HepG2 (cell line): ENCODE results near the gene HERC4. TPM values are rescaled to one million over a fixed set of nuclear protein-coding genes. Genes with fewer than 3 reads are reported as not detected.

ENCODE experiments used
- AHR ChIP-seq: IDR thresholded peaks from 2 replicates; pipeline ENCODE4 v1.6.1; 2018; ENCODE audit warnings: missing genetic modification reagents, missing compliant biosample characterization
- ATF5 ChIP-seq: sonication (generic); formaldehyde crosslinking; IDR thresholded peaks from 2 replicates; pipeline ENCODE4 v1.4.0; 2020; ENCODE audit warnings: mild to moderate bottlenecking, low read depth, missing genetic modification reagents
- BRCA1 ChIP-seq: sonication (generic); formaldehyde crosslinking; IDR thresholded peaks from 2 replicates; pipeline ENCODE4 v1.4.0; 2020; ENCODE audit warnings: missing genetic modification reagents
- DMTF1 ChIP-seq: sonication (generic); formaldehyde crosslinking; IDR thresholded peaks from 2 replicates; pipeline ENCODE4 v1.4.0; 2020; ENCODE audit warnings: mild to moderate bottlenecking, missing genetic modification reagents
- EZH2 ChIP-seq: conservative IDR thresholded peaks from 2 replicates; pipeline ENCODE4 v1.6.1; 2012; ENCODE audit warnings: mild to moderate bottlenecking, low read depth, low read length, moderate library complexity
- GZF1 ChIP-seq: sonication (generic); formaldehyde crosslinking; IDR thresholded peaks from 2 replicates; pipeline ENCODE4 v1.5.1; 2020; ENCODE audit warnings: mild to moderate bottlenecking, missing genetic modification reagents
- HDAC6 ChIP-seq: fragments of 200-600 bp; sonication (generic); IDR thresholded peaks from 2 replicates; pipeline ENCODE4 v1.7.0; 2017; ENCODE audit warnings: mild to moderate bottlenecking, antibody characterized with exemption, low read length, low read depth
- HOXA7 ChIP-seq: sonication (generic); formaldehyde crosslinking; IDR thresholded peaks from 2 replicates; pipeline ENCODE4 v1.8.1; 2022; ENCODE audit warnings: mild to moderate bottlenecking, missing genetic modification reagents, moderate library complexity
- KDM6A ChIP-seq: IDR thresholded peaks from 2 replicates; pipeline ENCODE4 v1.6.1; 2016; ENCODE audit warnings: low read depth
- KLF13 ChIP-seq: sonication (generic); formaldehyde crosslinking; IDR thresholded peaks from 2 replicates; pipeline ENCODE4 v1.4.0; 2020; ENCODE audit warnings: mild to moderate bottlenecking, missing genetic modification reagents
- MAFG ChIP-seq: sonication (generic); formaldehyde crosslinking; IDR thresholded peaks from 2 replicates; pipeline ENCODE4 v1.5.1; 2020; ENCODE audit warnings: mild to moderate bottlenecking, missing genetic modification reagents
- MXD4 ChIP-seq: IDR thresholded peaks from 2 replicates; pipeline ENCODE4 v1.6.1; 2016; ENCODE audit warnings: mild to moderate bottlenecking, missing biosample characterization, missing genetic modification reagents
- NCOA5 ChIP-seq: sonication (generic); formaldehyde crosslinking; IDR thresholded peaks from 2 replicates; pipeline ENCODE4 v1.4.0; 2020; ENCODE audit warnings: missing genetic modification reagents
- NFE2L1 ChIP-seq: sonication (generic); formaldehyde crosslinking; IDR thresholded peaks from 2 replicates; pipeline ENCODE4 v1.4.0; 2020; ENCODE audit warnings: missing genetic modification reagents, mild to moderate bottlenecking, borderline replicate concordance
- NFIC ChIP-seq: IDR thresholded peaks from 2 replicates; pipeline ENCODE4 v1.6.1; 2012; ENCODE audit warnings: mild to moderate bottlenecking, low read length, inconsistent platforms
- PLRG1 ChIP-seq: fragments of 450-650 bp; conservative IDR thresholded peaks from 2 replicates; pipeline ENCODE4 v1.6.1; 2016
- RXRA ChIP-seq: sonication (generic); formaldehyde crosslinking; IDR thresholded peaks from 2 replicates; pipeline ENCODE4 v1.5.1; 2020; ENCODE audit warnings: missing genetic modification reagents
- SMYD3 ChIP-seq: sonication (generic); formaldehyde crosslinking; IDR thresholded peaks from 2 replicates; pipeline ENCODE4 v1.8.1; 2023; ENCODE audit warnings: mild to moderate bottlenecking, missing genetic modification reagents
- SSRP1 ChIP-seq: IDR thresholded peaks from 2 replicates; pipeline ENCODE4 v1.6.1; 2016; ENCODE audit warnings: control low read depth
- ZFAT ChIP-seq: sonication (generic); formaldehyde crosslinking; conservative IDR thresholded peaks from 2 replicates; pipeline ENCODE4 v1.8.1; 2023; ENCODE audit warnings: missing genetic modification reagents, inconsistent platforms
- ZNF12 ChIP-seq: sonication (generic); formaldehyde crosslinking; IDR thresholded peaks from 2 replicates; pipeline ENCODE4 v1.5.0; 2020; ENCODE audit warnings: missing genetic modification reagents
- ZNF256 ChIP-seq: sonication (generic); formaldehyde crosslinking; conservative IDR thresholded peaks from 2 replicates; pipeline ENCODE4 v1.4.0; 2020; ENCODE audit warnings: missing genetic modification reagents
- ZNF3 ChIP-seq: IDR thresholded peaks from 2 replicates; pipeline ENCODE4 v1.7.0; 2017; ENCODE audit warnings: inconsistent platforms
- ZNF460 ChIP-seq: sonication (generic); formaldehyde crosslinking; IDR thresholded peaks from 2 replicates; pipeline ENCODE4 v1.5.1; 2020; ENCODE audit warnings: missing genetic modification reagents, mild to moderate bottlenecking, borderline replicate concordance
- ZNF564 ChIP-seq: sonication (generic); formaldehyde crosslinking; IDR thresholded peaks from 2 replicates; pipeline ENCODE4 v1.8.1; 2023; ENCODE audit warnings: mild to moderate bottlenecking, missing genetic modification reagents
- ZNF703 ChIP-seq: sonication (generic); formaldehyde crosslinking; IDR thresholded peaks from 2 replicates; pipeline ENCODE4 v1.5.1; 2020; ENCODE audit warnings: missing genetic modification reagents, mild to moderate bottlenecking, moderate library complexity, borderline replicate concordance
- ZNF749 ChIP-seq: sonication (generic); formaldehyde crosslinking; IDR thresholded peaks from 2 replicates; pipeline ENCODE4 v1.8.0; 2022; ENCODE audit warnings: mild to moderate bottlenecking, missing genetic modification reagents, moderate library complexity, borderline replicate concordance
- ZNF770 ChIP-seq: sonication (generic); formaldehyde crosslinking; IDR thresholded peaks from 2 replicates; pipeline ENCODE4 v1.5.0; 2020; ENCODE audit warnings: mild to moderate bottlenecking, missing genetic modification reagents
- ZNF850 ChIP-seq: sonication (generic); formaldehyde crosslinking; conservative IDR thresholded peaks from 2 replicates; pipeline ENCODE4 v1.9.0; 2021; ENCODE audit warnings: mild to moderate bottlenecking, missing genetic modification reagents
- ZNF891 ChIP-seq: sonication (generic); formaldehyde crosslinking; IDR thresholded peaks from 2 replicates; pipeline ENCODE4 v1.5.0; 2020; ENCODE audit warnings: mild to moderate bottlenecking, missing genetic modification reagents
- polyA plus RNA-seq, 8 experiments: library from polyadenylated mRNA; depleted of rRNA in 3 of 8; stranded (reverse) in 7 of 8; unstranded in 1 of 8; fragments of >200 nt; fragmentation: Illumina TruSeq in 4 of 8; extraction: Trizol in 4 of 8; gene quantifications; 2 replicates each; pipeline versions ENCODE4 v1.2.1 to v1.2.3, GENCODE V29; 2011 to 2016; ENCODE audit warnings: low read depth in 4 of 8, missing spikeins in 1 of 8, mixed read lengths in 1 of 8; ENCODE audit not compliant: insufficient read depth in 1 of 8
- total RNA-seq, 5 experiments: library from RNA; depleted of rRNA; stranded (reverse); fragments of >200 nt; fragmentation: Illumina TruSeq; extraction: Trizol; gene quantifications; 2 replicates each; pipeline ENCODE4 v1.2.3, GENCODE V29; 2016; ENCODE audit warnings: low read depth in 1 of 5

The HERC4 gene
- total and polyA plus RNA-seq, 2 of the 13 experiments (the other 11 are each of a cell fraction or from before 2014, with no cell fraction given), result 9.8 to 20.2 TPM

GRCh38 chr10:67884313-67884841, 190.7 kb downstream of the HERC4 start, which contains the start of gene SIRT1 (continued):
- peak; percentile 46; the same call in 1 of the 2 replicates for TF ChIP-seq ZNF770 (CRISPR knock-in tag)
- no peak for TF ChIP-seq ZNF850 (CRISPR knock-in tag)
- no peak for TF ChIP-seq NCOA5
- TF ChIP-seq ZNF12, result peak; percentile 52; the same call in 1 of the 2 replicates
- TF ChIP-seq ATF5 (CRISPR knock-in tag), result no peak
- TF ChIP-seq AHR, result no peak
- TF ChIP-seq NFE2L1, result no peak
- peak; percentile 54; the same call in 1 of the 2 replicates for TF ChIP-seq KLF13 (CRISPR knock-in tag)
- peak; percentile 65; the same call in 1 of the 2 replicates for TF ChIP-seq ZNF749 (CRISPR knock-in tag)
- TF ChIP-seq BRCA1 (CRISPR knock-in tag), result no peak
- TF ChIP-seq HDAC6, result no peak
- no peak for TF ChIP-seq NFIC
- TF ChIP-seq ZNF256, result 0 out of 2 replicates have a peak, but pooled peaks have one; percentile 26
- no peak for TF ChIP-seq MAFG (CRISPR knock-in tag)
- TF ChIP-seq ZNF460 (CRISPR knock-in tag), result no peak; the same call in 1 of the 2 replicates
- TF ChIP-seq ZNF703 (CRISPR knock-in tag), result peak; percentile 60; the same call in 1 of the 2 replicates
- TF ChIP-seq DMTF1 (CRISPR knock-in tag), result no peak
- TF ChIP-seq KDM6A (CRISPR knock-in tag), result no peak
- no peak for TF ChIP-seq SSRP1 (CRISPR knock-in tag)
- peak; percentile 90 for TF ChIP-seq GZF1 (CRISPR knock-in tag)
- no peak for TF ChIP-seq EZH2
- no peak for TF ChIP-seq PLRG1
- TF ChIP-seq HOXA7 (CRISPR knock-in tag), result no peak
- TF ChIP-seq ZNF564 (CRISPR knock-in tag), result no peak
- TF ChIP-seq RXRA (CRISPR knock-in tag), result no peak; the same call in 1 of the 2 replicates
- TF ChIP-seq SMYD3 (CRISPR knock-in tag), result peak; percentile 62; the same call in 1 of the 2 replicates
- peak; percentile 24; the same call in 1 of the 2 replicates for TF ChIP-seq ZFAT
- TF ChIP-seq ZNF891 (CRISPR knock-in tag), result no peak
- peak; percentile 93 for TF ChIP-seq MXD4 (CRISPR knock-in tag)
- no peak for TF ChIP-seq ZNF3 (CRISPR knock-in tag)
